SK-N-MC (cell line): ENCODE data around the gene ACAT2.

Source experiments
- EZH2 ChIP-seq: fragments of 200-600 bp; sonication (generic); IDR thresholded peaks from one replicate; pipeline ENCODE4 v1.6.1; 2017; ENCODE audit warnings: antibody characterized with exemption
- FOXP2 ChIP-seq: optimal IDR thresholded peaks from 2 replicates; pipeline ENCODE3; 2011; ENCODE audit warnings: mild to moderate bottlenecking, moderate library complexity; ENCODE audit not compliant: insufficient read depth; ENCODE audit errors: extremely low read length, control extremely low read depth
- POLR2AphosphoS5 ChIP-seq: IDR thresholded peaks from 2 replicates; pipeline ENCODE4 v1.6.1; 2012; ENCODE audit warnings: mild to moderate bottlenecking, low read depth, low read length, borderline replicate concordance

DNA sequence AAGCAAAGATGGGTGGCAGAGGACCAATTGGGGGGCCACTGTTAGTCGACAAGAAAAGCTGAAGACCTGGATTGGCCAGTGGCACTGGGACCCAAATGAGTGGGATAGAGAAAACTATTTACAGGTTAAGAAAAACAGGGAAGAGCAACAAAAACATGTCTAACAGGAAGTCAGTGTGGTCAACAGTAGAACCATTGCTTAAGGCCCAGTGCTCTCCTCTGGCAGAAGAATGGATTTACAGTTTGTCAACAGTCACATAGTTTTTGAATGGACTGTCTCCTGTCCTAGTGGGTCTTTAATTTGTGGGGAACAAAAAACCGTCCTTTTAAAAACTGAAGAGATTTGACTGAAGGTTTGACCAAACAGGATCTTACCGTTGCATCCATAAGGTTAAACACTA is 46.7 kb upstream of the ACAT2 start:
- TF ChIP-seq POLR2AphosphoS5 (no peak), EZH2 (no peak), FOXP2 (no peak)
